Omental fat pad (tissue), 4 donors: Measurements from ENCODE around the gene TMEM127. TPM values are rescaled to one million over a fixed set of nuclear protein-coding genes. Genes with fewer than 3 reads are reported as not detected.

ENCODE experiments used
- ATAC-seq: fragments of 150-250 bp; one replicate; pipeline ENCODE4 v1.9.1; 2016; ENCODE audit warnings: mild to moderate bottlenecking, moderate library complexity; ENCODE audit not compliant: low FRiP score
- DNase-seq: peaks from one replicate; pipeline ENCODE4 v3.0.0-alpha.2; 2019; ENCODE audit warnings: low spot score
- total RNA-seq, 4 donors: library from RNA; depleted of rRNA; stranded (reverse); fragments of >200 nt; gene quantifications; one replicate each; pipeline ENCODE4 v1.1.0, GENCODE V29; 2016
- TF ChIP-seq, protein P1 (sequence below), 3 donors: fragments of 450-650 bp; IDR thresholded peaks; one replicate each; pipeline ENCODE4 v1.5.1; 2016 to 2017; ENCODE audit warnings: antibody characterized with exemption in 3 of 3, mild to moderate bottlenecking in 3 of 3, moderate library complexity in 2 of 3

Gene TMEM127
- 10 to 100 TPM; 34.5 to 52.1 (median 43.2) TPM for total RNA-seq

- ATAC-seq (peak; percentile 99), DNase-seq (peak; percentile 83)
- TF ChIP-seq, protein P1, sequence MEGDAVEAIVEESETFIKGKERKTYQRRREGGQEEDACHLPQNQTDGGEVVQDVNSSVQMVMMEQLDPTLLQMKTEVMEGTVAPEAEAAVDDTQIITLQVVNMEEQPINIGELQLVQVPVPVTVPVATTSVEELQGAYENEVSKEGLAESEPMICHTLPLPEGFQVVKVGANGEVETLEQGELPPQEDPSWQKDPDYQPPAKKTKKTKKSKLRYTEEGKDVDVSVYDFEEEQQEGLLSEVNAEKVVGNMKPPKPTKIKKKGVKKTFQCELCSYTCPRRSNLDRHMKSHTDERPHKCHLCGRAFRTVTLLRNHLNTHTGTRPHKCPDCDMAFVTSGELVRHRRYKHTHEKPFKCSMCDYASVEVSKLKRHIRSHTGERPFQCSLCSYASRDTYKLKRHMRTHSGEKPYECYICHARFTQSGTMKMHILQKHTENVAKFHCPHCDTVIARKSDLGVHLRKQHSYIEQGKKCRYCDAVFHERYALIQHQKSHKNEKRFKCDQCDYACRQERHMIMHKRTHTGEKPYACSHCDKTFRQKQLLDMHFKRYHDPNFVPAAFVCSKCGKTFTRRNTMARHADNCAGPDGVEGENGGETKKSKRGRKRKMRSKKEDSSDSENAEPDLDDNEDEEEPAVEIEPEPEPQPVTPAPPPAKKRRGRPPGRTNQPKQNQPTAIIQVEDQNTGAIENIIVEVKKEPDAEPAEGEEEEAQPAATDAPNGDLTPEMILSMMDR (IDR thresholded peaks at IDR 0.05) = peak in 1 of 3 donors; percentile 27
Observed at GRCh38 chr2:96265840-96266679, at the start of gene TMEM127, which contains the start of gene CIAO1. TMEM127 (minus strand) TSS chr2:96265997; CDS start chr2:96265381, 616 bp downstream. CIAO1 (plus strand) TSS chr2:96266225; CDS start chr2:96266351, 126 bp downstream.

DNA sequence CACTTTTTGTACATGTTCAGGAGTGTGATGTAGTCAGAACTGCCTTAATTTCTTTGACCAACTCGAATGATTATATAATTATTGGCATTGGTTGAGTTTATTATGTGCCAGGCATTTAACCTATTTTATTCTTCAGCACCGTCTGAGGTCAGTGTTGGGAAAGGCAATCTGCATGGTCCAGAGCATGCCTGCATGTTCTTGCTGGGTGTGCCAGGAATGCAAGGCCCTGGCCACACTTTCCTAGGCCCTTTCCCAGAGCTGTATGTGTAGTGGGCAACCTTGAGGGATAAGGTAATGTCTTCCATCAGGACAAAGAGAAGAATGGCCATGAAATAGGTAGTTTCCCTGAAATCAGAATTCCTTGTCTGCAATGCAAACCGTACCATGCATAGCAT lies 49.2 kb upstream of the TMEM127 start:
- no peak for ATAC-seq

DNA sequence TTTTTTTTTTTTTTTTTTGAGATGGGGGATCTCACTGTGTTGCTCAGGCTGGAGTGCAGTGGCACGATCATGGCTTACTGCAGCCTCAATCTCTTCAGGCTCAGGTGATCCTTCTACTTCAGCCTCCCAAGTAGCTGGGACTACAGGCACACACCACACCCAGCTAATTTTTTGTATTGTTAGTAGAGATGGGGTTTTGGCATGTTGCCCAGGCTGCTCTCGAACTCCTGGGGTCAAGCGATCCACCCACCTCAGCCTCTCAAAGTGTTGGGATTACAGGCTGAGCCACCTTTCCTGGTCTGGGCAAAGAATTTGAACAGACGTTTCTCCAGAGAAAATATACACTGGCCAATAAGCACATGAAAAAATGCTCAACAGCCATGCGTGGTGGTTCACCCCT lies 42.5 kb upstream of the TMEM127 start:
- TF ChIP-seq, protein P1 (IDR thresholded peaks at IDR 0.05) = no peak

More for the DNA sequence above, 49.2 kb upstream of the TMEM127 start:
- TF ChIP-seq, protein P1 (IDR thresholded peaks at IDR 0.05) = no peak
- DNase-seq = no peak

GRCh38 chr2:96306370-96306769 lies 40.6 kb upstream of the TMEM127 start:
- TF ChIP-seq, protein P1 (IDR thresholded peaks at IDR 0.05) = no peak
- no peak for ATAC-seq
- DNase-seq = no peak

More for the DNA sequence above, 42.5 kb upstream of the TMEM127 start:
- no peak for ATAC-seq
- DNase-seq = no peak

DNA sequence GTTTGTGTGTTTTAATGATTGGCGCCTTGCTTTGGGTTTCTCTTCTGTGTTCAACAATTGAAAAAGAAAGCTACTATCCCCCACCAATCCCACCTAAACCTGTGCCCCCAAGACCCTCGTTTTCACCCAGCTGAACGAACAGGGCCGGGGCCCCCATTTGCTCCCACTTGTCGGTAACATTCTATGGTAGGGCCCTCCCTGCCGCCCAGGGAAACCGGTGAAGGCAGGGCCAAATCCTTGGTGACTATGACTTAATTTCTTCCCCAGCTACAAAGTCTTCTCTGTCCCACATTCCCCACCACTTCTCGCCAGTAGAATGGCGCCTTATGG lies 40.1 kb upstream of the TMEM127 start:
- TF ChIP-seq, protein P1 (IDR thresholded peaks at IDR 0.05) = no peak
- ATAC-seq (no peak), DNase-seq (no peak)

DNA sequence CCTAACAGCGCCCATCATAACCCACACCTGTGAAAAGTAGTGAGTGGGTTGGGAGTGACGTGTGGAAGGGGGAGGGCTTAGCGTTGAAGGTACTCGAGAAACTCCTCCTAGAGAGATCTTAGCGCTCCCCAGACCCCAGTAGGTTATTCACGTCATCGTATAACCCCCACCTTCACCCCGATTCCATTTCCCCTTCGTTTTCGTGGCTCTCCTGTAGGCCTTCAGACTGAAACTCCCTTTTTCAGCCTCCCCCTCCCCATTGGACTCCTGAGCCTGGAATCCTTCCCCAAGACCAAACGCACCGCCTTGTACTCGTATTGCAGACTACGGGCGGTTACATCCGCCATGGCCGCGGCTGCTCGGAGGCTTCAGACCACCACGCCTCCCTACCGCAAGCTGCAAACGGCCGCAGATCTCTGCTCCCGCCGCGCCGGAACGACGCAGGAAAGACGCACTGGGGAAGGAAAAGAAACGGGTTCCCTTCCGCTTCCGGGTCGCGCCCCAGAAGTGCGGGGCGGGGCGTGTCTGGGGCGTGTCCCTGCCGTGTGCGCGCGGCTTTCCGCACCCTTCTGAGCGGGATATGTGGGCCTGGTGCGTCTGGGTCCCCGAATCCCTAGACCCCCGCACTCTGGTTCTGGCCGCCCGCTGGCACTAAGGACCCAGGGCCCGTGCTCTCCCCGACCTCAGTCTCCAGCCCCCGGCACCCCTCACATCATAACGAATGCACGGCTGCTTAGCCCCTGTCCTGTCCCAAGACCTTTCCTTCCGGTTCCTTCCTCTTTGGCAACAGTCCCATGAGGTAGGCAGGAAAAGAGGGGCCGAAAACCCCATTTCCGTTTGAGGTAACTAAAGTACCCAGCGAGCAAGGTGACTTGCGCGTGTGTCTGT lies 39.5 kb upstream of the TMEM127 start, which contains the start of gene SNRNP200:
Gene SNRNP200, minus strand, starts transcription at position 456 of the 888 bp plus-strand sequence. Its CDS starts 109 bp downstream, at position 347.
- DNase-seq (peak; percentile 72), ATAC-seq (peak; percentile 97)
- TF ChIP-seq, protein P1 (IDR thresholded peaks at IDR 0.05) = no peak
